Right lobe of liver (tissue), 6 donors: ENCODE data around the gene NFYC. TPM values are rescaled to one million over a fixed set of nuclear protein-coding genes. Genes with fewer than 3 reads are reported as not detected.

Source experiments
- ATAC-seq, 4 donors: fragments of 200-7000 bp; cut with Tn5 transposase; one replicate each; pipeline ENCODE4 v1.9.1; 2020; ENCODE audit warnings: mild to moderate bottlenecking in 4 of 4, moderate library complexity in 4 of 4
- DNase-seq, 3 donors: peaks; one replicate each; pipeline ENCODE4 v3.0.0-alpha.2; 2020
- H3K27ac ChIP-seq, 3 donors: fragments of 200-600 bp; one replicate each; pipeline ENCODE4 v1.8.0; 2022
- H3K27me3 ChIP-seq, 2 donors: fragments of 200-600 bp; one replicate each; pipeline ENCODE4 v1.8.0; 2022
- H3K36me3 ChIP-seq, 4 donors: fragments of 200-600 bp; sonication (generic) in 1 of 4; one replicate each; pipeline versions ENCODE4 v1.5.1 to v1.8.0; 2017 to 2022; ENCODE audit warnings: control low read depth in 1 of 4
- H3K4me1 ChIP-seq, 4 donors: fragments of 200-600 bp; sonication (generic) in 1 of 4; one replicate each; pipeline versions ENCODE4 v1.5.1 to v1.8.0; 2017 to 2022; ENCODE audit warnings: control low read depth in 1 of 4
- H3K4me3 ChIP-seq, 3 donors: fragments of 200-600 bp; one replicate each; pipeline ENCODE4 v1.8.0; 2022
- H3K9me3 ChIP-seq, 4 donors: fragments of 200-600 bp; sonication (generic) in 1 of 4; one replicate each; pipeline versions ENCODE4 v1.5.1 to v1.8.0; 2017 to 2022; ENCODE audit warnings: control low read depth in 1 of 4
- CTCF ChIP-seq, 4 donors: fragments of 200-600 bp in 3 of 4; fragments of 450-650 bp in 1 of 4; IDR thresholded peaks; one replicate each; pipeline versions ENCODE4 v1.5.1 to v1.8.0; 2016 to 2022; ENCODE audit warnings: antibody characterized with exemption in 4 of 4, mild to moderate bottlenecking in 2 of 4
- POLR2A ChIP-seq: fragments of 450-650 bp; IDR thresholded peaks from one replicate; pipeline ENCODE4 v1.6.1; 2017; ENCODE audit warnings: antibody characterized with exemption, mild to moderate bottlenecking
- WGBS: methylation state at CpG from one replicate; pipeline ENCODE4 v1.1.6; 2018; ENCODE audit warnings: low coverage, low lambda C conversion rate; ENCODE audit not compliant: insufficient coverage; ENCODE audit errors: missing lambda C conversion rate; 5-methylcytosine and 5-hydroxymethylcytosine counted together
- intact Hi-C, 2 donors: fragments of 100-400 bp; cut with DNase I; formaldehyde crosslinking; loops; one replicate each; pipeline versions ENCODE4 v1.11.2 to v1.14.1; 2022
- total RNA-seq, 6 experiments: library from RNA; depleted of rRNA in 2 of 6; stranded (reverse); fragments of >200 nt in 2 of 6; fragmentation: NEBNext Ultra II Directional in 3 of 6; extraction: Animal tissue kit (Norgen Biotek cat#: 25700) in 3 of 6; gene quantifications; one replicate each; pipeline versions ENCODE4 v1.1.0 to v1.2.4, GENCODE V29; 2016 to 2023
- donor health status: DM: no; HTN: yes; CAD: no.
- donor health status: DM: no; HTN: no; CAD: no.
- donor health status: DM: no; HTN: no; CAD: no.
- donor health status: DM: no; HTN: yes; CAD: no.
- donor health status: DM: no; HTN: yes; CAD: no.

NFYC gene
- total RNA-seq, 6 experiments from 2014 or later, result 21.9 to 36.1 (median 28.1) TPM

GRCh38 chr1:40802742-40803113 lies 111.2 kb downstream of the NFYC start:
- no peak for ATAC-seq
- WGBS, result 43% methylated on average over 3 of the region's 4 CpGs
- DNase-seq, result no peak
- no peak for TF ChIP-seq CTCF (IDR thresholded peaks at IDR 0.05)
- no peak for TF ChIP-seq POLR2A
- H3K4me3 ChIP-seq, result no peak overlapping the region
- no peaks in the 10 kb centered on the region for H3K9me3 ChIP-seq
- H3K36me3 ChIP-seq, result no peaks in the 10 kb centered on the region
- H3K27me3 ChIP-seq, result no peaks in the 10 kb centered on the region
- peaks cover 0 to 17% (median 0%) of the 10 kb centered on the region in 4 donors for H3K4me1 ChIP-seq
- intact Hi-C loops, result no loop called here
- no peak overlapping the region for H3K27ac ChIP-seq

- TF ChIP-seq CTCF (IDR thresholded peaks at IDR 0.05), result no peak
- no peak for TF ChIP-seq POLR2A
Measured at GRCh38 chr1:40803447-40803846, 111.9 kb downstream of the NFYC start.

GRCh38 chr1:40803902-40804301 lies 112.4 kb downstream of the NFYC start:
- no peak for TF ChIP-seq POLR2A
- no peak for TF ChIP-seq CTCF (IDR thresholded peaks at IDR 0.05)
- Histone ChIP-seq H3K4me1 (peaks cover 0 to 17% (median 0%) of the 10 kb centered on the region in 4 donors), H3K27me3 (no peaks in the 10 kb centered on the region), H3K27ac (no peak overlapping the region), H3K4me3 (no peak overlapping the region), H3K36me3 (no peaks in the 10 kb centered on the region), H3K9me3 (no peaks in the 10 kb centered on the region)
- intact Hi-C loops, result no loop called here
- WGBS, result no CpG with 5 or more reads among the region's 2 CpGs
- no peak for ATAC-seq
- no peak for DNase-seq

More at GRCh38 chr1:40803447-40803846, 111.9 kb downstream of the NFYC start:
- no peak overlapping the region for H3K4me3 ChIP-seq
- H3K27me3 ChIP-seq, result no peaks in the 10 kb centered on the region
- intact Hi-C loops, result no loop called here
- 83% methylated on average over 1 of the region's 3 CpGs for whole genome bisulfite sequencing
- H3K27ac ChIP-seq, result no peak overlapping the region
- DNase-seq (no peak), ATAC-seq (no peak)
- peaks cover 0 to 17% (median 0%) of the 10 kb centered on the region in 4 donors for H3K4me1 ChIP-seq
- no peaks in the 10 kb centered on the region for H3K9me3 ChIP-seq
- no peaks in the 10 kb centered on the region for H3K36me3 ChIP-seq

- ATAC-seq, result no peak
- no peak overlapping the region for H3K4me3 ChIP-seq
- TF ChIP-seq CTCF (IDR thresholded peaks at IDR 0.05) (no peak), POLR2A (no peak)
- H3K27me3 ChIP-seq, result no peaks in the 10 kb centered on the region
- no peak for DNase-seq
- H3K27ac ChIP-seq, result no peak overlapping the region
- H3K36me3 ChIP-seq, result no peaks in the 10 kb centered on the region
- intact Hi-C loops, result no loop called here
- H3K9me3 ChIP-seq, result no peaks in the 10 kb centered on the region
- WGBS, result 75% methylated on average over 3 of the region's 3 CpGs
- peaks cover 0 to 9% (median 0%) of the 10 kb centered on the region in 4 donors for H3K4me1 ChIP-seq
Measured at GRCh38 chr1:40806240-40806639, 114.7 kb downstream of the NFYC start.
